HEK293 (cell line): ENCODE measurements around the gene RP2.

ENCODE experiments used
- ATF2 ChIP-seq: fragments of 450-650 bp; formaldehyde crosslinking; IDR thresholded peaks from 2 replicates; pipeline ENCODE4 v1.5.1; 2016; ENCODE audit warnings: missing biosample characterization, missing genetic modification characterization, low read depth
- CTCF ChIP-seq: fragments of 450-650 bp; formaldehyde crosslinking; IDR thresholded peaks from 2 replicates; pipeline ENCODE4 v1.5.1; 2016; ENCODE audit warnings: missing biosample characterization, missing genetic modification characterization
- RBAK ChIP-seq: fragments of 450-650 bp; formaldehyde crosslinking; IDR thresholded peaks from 2 replicates; pipeline ENCODE4 v1.5.1; 2016; ENCODE audit warnings: missing biosample characterization, missing genetic modification characterization
- SALL2 ChIP-seq: fragments of 450-650 bp; formaldehyde crosslinking; IDR thresholded peaks from 2 replicates; pipeline ENCODE4 v1.5.0; 2017; ENCODE audit warnings: missing biosample characterization, mild to moderate bottlenecking, missing genetic modification characterization, borderline replicate concordance
- SETDB1 ChIP-seq: IDR thresholded peaks from one replicate; pipeline ENCODE4 v1.6.1; 2017; ENCODE audit warnings: mild to moderate bottlenecking, low read length, moderate library complexity, mixed read lengths; ENCODE audit not compliant: insufficient read length
- YY1 ChIP-seq: fragments of 450-650 bp; formaldehyde crosslinking; IDR thresholded peaks from 2 replicates; pipeline ENCODE4 v1.5.1; 2018; ENCODE audit warnings: missing biosample characterization, missing genetic modification characterization
- ZBTB11 ChIP-seq: fragments of 450-650 bp; formaldehyde crosslinking; conservative IDR thresholded peaks from 2 replicates; pipeline ENCODE4 v1.5.1; 2016; ENCODE audit warnings: low read depth, missing biosample characterization, missing genetic modification characterization
- ZNF2 ChIP-seq: fragments of 450-650 bp; formaldehyde crosslinking; IDR thresholded peaks from 2 replicates; pipeline ENCODE4 v1.5.1; 2016; ENCODE audit warnings: missing biosample characterization, missing genetic modification characterization
- ZNF274 ChIP-seq, 2 experiments: fragments of 200-500 bp in 1 of 2; fragments of 450-650 bp in 1 of 2; sonication (Bioruptor generic) in 1 of 2; formaldehyde crosslinking in 1 of 2; IDR thresholded peaks; 2 replicates each; pipeline versions ENCODE4 v1.5.1 to v1.6.1; 2014 to 2016; ENCODE audit warnings: borderline replicate concordance in 1 of 2, inconsistent platforms in 1 of 2, low read length in 1 of 2, missing biosample characterization in 1 of 2, missing genetic modification characterization in 1 of 2
- ZNF394 ChIP-seq: fragments of 450-650 bp; formaldehyde crosslinking; IDR thresholded peaks from 2 replicates; pipeline ENCODE4 v1.5.1; 2016; ENCODE audit warnings: missing biosample characterization, missing genetic modification characterization, mild to moderate bottlenecking, moderate library complexity, borderline replicate concordance
- ZNF792 ChIP-seq: fragments of 450-650 bp; formaldehyde crosslinking; IDR thresholded peaks from 2 replicates; pipeline ENCODE4 v1.5.1; 2016; ENCODE audit warnings: missing biosample characterization, missing genetic modification characterization

GRCh38 chrX:46850771-46851170 is 13.9 kb downstream of the RP2 start:
- TF ChIP-seq ZNF274 (IDR thresholded peaks at IDR 0.05; ENCODE audit: low read length) (no peak), ZNF274 (tag by site-specific recombination; IDR thresholded peaks at IDR 0.05; ENCODE audit: borderline replicate concordance) (no peak), ZNF2 (tag by site-specific recombination) (no peak), RBAK (tag by site-specific recombination) (no peak), SETDB1 (no peak), YY1 (tag by site-specific recombination) (no peak), ZNF394 (tag by site-specific recombination) (no peak), CTCF (no peak), ZBTB11 (tag by site-specific recombination) (no peak), SALL2 (tag by site-specific recombination) (no peak), ATF2 (tag by site-specific recombination) (no peak), ZNF792 (tag by site-specific recombination) (no peak)
